Activated B cell treated with CpG ODN at 0.5 μM for 24 hours (primary cell): ENCODE results near the gene CNOT10. TPM values are rescaled to one million over a fixed set of nuclear protein-coding genes. Genes with fewer than 3 reads are reported as not detected.

Experiments used
- ATAC-seq: fragments of 200-7000 bp; cut with Tn5 transposase; one replicate; pipeline ENCODE4 v1.10.0; 2021; ENCODE audit warnings: low read depth, mild to moderate bottlenecking, moderate library complexity
- CTCF ChIA-PET: fragments of 350-600 bp; sonication (Branson Sonifier 250); formaldehyde crosslinking; loops from one replicate; lab custom pipeline; 2021; ENCODE audit warnings: antibody characterized with exemption; lab: Charles Lee
- POLR2A ChIA-PET: fragments of 350-600 bp; sonication (Branson Sonifier 250); formaldehyde crosslinking; loops from one replicate; lab custom pipeline; 2021; ENCODE audit warnings: antibody characterized with exemption; lab: Charles Lee
- DNase-seq: peaks from one replicate; pipeline ENCODE4 v3.0.0; 2022
- H3K27ac Mint-ChIP-seq: one replicate; pipeline ENCODE4 v1.8.0; 2020; ENCODE audit warnings: mixed read lengths
- H3K27me3 Mint-ChIP-seq: one replicate; pipeline ENCODE4 v1.8.0; 2021; ENCODE audit warnings: mixed read lengths
- H3K36me3 Mint-ChIP-seq: one replicate; pipeline ENCODE4 v1.8.0; 2021; ENCODE audit warnings: low read depth, mixed read lengths
- H3K4me1 Mint-ChIP-seq: one replicate; pipeline ENCODE4 v1.8.0; 2021; ENCODE audit warnings: mixed read lengths
- H3K4me3 Mint-ChIP-seq: one replicate; pipeline ENCODE4 v1.8.0; 2020; ENCODE audit warnings: mild to moderate bottlenecking, mixed read lengths
- H3K9me3 Mint-ChIP-seq: one replicate; pipeline ENCODE4 v1.8.0; 2020; ENCODE audit warnings: mixed read lengths
- intact Hi-C: fragments of 100-400 bp; cut with micrococcal nuclease; formaldehyde crosslinking; loops from one replicate; pipeline ENCODE4 v1.15.1; 2024
- total RNA-seq: library from RNA; stranded (reverse); gene quantifications from 2 replicates; pipeline ENCODE4 v1.2.3, GENCODE V29; 2022
- TF ChIP-seq, protein P1 (sequence below): fragments of 200-600 bp; IDR thresholded peaks from one replicate; pipeline ENCODE4 v1.8.0; 2022; ENCODE audit warnings: antibody characterized with exemption, mild to moderate bottlenecking

CNOT10 gene
- total RNA-seq, 1 donor from 2014 or later = 48.0 TPM

DNA sequence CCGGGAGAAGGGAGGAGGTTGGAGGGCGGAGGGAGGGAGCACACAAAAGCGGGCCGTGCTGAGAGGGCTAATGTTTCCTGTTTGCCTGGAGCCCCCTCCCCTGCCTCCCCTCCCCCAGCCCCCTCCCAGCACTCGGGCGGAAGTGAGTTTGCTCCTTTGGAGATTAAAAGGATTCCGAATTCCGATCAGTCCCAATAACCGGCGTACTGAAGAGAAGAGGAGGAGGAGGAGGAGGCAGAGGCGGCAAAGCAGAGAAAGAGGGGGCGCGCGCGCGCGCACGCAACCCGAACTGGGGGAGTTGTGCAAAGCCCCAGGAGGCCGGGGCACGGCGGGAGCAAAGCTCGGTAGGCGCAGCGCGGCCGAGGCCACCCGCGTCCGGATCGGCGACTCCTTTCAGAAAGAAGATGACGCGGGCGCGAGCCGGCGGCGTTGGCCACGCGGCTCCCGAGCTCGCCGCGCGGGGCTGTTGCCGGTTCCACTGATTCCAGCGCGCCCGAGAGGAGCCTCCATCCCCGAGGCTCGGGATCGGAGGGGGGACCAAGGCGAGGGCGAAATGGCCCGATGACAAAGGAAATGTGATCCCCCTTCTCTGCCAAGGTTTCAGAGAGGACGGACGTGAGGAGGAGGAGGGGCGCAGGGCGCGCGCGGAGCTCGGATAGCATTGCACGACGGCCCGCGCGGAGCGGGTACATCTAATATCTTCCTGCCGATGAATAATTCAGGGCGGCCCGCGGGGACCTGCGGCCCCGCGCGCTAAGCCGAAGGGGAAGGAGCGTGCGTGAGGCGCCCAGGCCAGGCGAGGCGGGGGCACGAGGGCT, 131.7 kb downstream of the CNOT10 start:
- intact Hi-C loops = no loop called here
- ChIA-PET POLR2A (no interaction called here), CTCF (no interaction called here)
- DNase-seq = peak; percentile 16
- Mint-ChIP-seq H3K9me3 (no peaks in the 10 kb centered on the region), H3K4me3 (peak overlapping the region; percentile 72), H3K27me3 (peaks cover 45% of the 10 kb centered on the region), H3K27ac (no peak overlapping the region), H3K36me3 (no peaks in the 10 kb centered on the region), H3K4me1 (peaks cover 31% of the 10 kb centered on the region)
- TF ChIP-seq, protein P1, sequence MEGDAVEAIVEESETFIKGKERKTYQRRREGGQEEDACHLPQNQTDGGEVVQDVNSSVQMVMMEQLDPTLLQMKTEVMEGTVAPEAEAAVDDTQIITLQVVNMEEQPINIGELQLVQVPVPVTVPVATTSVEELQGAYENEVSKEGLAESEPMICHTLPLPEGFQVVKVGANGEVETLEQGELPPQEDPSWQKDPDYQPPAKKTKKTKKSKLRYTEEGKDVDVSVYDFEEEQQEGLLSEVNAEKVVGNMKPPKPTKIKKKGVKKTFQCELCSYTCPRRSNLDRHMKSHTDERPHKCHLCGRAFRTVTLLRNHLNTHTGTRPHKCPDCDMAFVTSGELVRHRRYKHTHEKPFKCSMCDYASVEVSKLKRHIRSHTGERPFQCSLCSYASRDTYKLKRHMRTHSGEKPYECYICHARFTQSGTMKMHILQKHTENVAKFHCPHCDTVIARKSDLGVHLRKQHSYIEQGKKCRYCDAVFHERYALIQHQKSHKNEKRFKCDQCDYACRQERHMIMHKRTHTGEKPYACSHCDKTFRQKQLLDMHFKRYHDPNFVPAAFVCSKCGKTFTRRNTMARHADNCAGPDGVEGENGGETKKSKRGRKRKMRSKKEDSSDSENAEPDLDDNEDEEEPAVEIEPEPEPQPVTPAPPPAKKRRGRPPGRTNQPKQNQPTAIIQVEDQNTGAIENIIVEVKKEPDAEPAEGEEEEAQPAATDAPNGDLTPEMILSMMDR = no peak
- ATAC-seq = no peak

DNA sequence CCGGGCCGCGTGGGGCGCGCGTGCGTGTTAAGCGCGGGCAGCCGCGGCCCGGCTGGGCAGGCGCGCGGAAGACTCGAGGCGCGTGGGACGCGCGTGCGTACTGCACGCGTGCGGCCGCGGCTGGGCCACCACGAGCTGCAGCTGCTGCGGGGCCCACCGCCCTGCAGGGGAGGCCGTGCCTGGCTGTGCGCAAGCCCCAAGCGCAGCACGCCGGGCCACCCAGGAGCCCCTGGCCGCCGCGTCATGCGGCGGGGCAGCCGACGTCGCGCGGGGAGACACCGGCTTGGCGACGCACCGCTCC, 132.2 kb downstream of the CNOT10 start:
- ChIA-PET POLR2A (no interaction called here), CTCF (no interaction called here)
- Mint-ChIP-seq H3K9me3 (no peaks in the 10 kb centered on the region), H3K27ac (no peak overlapping the region), H3K4me3 (peak overlapping the region; percentile 75), H3K36me3 (no peaks in the 10 kb centered on the region), H3K4me1 (peaks cover 31% of the 10 kb centered on the region), H3K27me3 (peaks cover 49% of the 10 kb centered on the region)
- TF ChIP-seq, protein P1 = no peak
- ATAC-seq (no peak), DNase-seq (no peak)
- intact Hi-C loops = no loop called here

DNA sequence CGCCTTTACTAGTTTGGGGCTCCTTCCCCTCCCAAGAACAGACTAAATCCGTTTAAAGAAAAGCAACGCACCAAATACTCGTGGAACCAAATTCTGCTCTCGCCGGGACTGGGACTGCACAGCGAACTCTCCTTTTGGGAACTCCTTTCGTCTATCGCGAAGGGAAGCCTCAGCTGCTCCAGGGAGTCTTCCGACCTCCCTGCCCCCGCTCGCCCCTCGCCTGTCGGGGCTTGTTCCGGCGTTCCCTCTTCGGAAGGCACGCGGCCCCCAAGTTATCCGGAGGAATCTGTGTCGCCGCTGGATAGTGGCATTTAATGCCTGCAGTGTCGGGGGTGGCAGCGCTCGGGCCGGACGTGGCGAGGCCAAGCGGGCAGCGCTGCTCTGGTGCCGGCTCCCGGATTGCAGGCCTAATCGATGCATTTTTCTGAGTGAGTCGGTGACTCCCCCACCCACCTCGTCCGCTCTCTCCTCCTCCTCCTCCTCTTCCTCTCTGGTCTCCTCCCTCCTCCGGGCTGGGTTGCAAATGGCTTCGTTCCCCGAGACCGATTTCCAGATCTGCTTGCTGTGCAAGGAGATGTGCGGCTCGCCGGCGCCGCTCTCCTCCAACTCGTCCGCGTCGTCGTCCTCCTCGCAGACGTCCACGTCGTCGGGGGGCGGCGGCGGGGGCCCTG, 132.7 kb downstream of the CNOT10 start, which contains the start of gene TRIM71:
Gene TRIM71 (plus strand): TSS at position 440 of the 671 bp plus-strand sequence. CDS start 84 bp downstream, at position 524.
- no peaks in the 10 kb centered on the region for H3K36me3 Mint-ChIP-seq
- intact Hi-C loops = no loop called here
- H3K27me3 Mint-ChIP-seq = peaks cover 52% of the 10 kb centered on the region
- DNase-seq (peak; percentile 15), ATAC-seq (no peak)
- H3K9me3 Mint-ChIP-seq = no peaks in the 10 kb centered on the region
- ChIA-PET CTCF (no interaction called here), POLR2A (no interaction called here)
- peaks cover 31% of the 10 kb centered on the region for H3K4me1 Mint-ChIP-seq
- TF ChIP-seq, protein P1 = no peak
- no peak within 1 kb of the TSS for H3K27ac Mint-ChIP-seq
- H3K4me3 Mint-ChIP-seq = peak within 1 kb of the TSS; percentile 75

DNA sequence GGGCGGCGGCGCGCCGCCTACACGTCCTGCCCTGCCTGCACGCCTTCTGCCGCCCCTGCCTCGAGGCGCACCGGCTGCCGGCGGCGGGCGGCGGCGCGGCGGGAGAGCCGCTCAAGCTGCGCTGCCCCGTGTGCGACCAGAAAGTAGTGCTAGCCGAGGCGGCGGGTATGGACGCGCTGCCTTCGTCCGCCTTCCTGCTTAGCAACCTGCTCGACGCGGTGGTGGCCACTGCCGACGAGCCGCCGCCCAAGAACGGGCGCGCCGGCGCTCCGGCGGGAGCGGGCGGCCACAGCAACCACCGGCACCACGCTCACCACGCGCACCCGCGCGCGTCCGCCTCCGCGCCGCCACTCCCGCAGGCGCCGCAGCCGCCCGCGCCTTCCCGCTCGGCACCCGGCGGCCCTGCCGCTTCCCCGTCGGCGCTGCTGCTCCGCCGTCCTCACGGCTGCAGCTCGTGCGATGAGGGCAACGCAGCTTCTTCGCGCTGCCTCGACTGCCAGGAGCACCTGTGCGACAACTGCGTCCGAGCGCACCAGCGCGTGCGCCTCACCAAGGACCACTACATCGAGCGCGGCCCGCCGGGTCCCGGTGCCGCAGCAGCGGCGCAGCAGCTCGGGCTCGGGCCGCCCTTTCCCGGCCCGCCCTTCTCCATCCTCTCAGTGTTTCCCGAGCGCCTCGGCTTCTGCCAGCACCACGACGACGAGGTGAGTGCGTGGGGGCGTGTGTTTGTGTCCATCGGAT, 133.4 kb downstream of the CNOT10 start:
- POLR2A ChIA-PET = no interaction called here
- Mint-ChIP-seq H3K27ac (no peak overlapping the region), H3K9me3 (no peaks in the 10 kb centered on the region), H3K27me3 (peaks cover 50% of the 10 kb centered on the region), H3K4me3 (peak overlapping the region; percentile 41), H3K4me1 (peaks cover 31% of the 10 kb centered on the region), H3K36me3 (no peaks in the 10 kb centered on the region)
- DNase-seq (peak; percentile 15), ATAC-seq (no peak)
- CTCF ChIA-PET = no interaction called here
- intact Hi-C loops = no loop called here
- TF ChIP-seq, protein P1 = no peak
